ENCODE results near the gene APOBEC4. TPM values are rescaled to one million over a fixed set of nuclear protein-coding genes. Genes with fewer than 3 reads are reported as not detected.

APOBEC4 gene
- total and polyA plus RNA-seq, 2 of the 13 experiments (the other 11 are each of a cell fraction or from before 2014, with no cell fraction given): not detected

GRCh38 chr1:183636334-183636682 lies 16.8 kb downstream of the APOBEC4 start (continued):
- TF ChIP-seq AHDC1 (CRISPR knock-in tag; IDR thresholded peaks at IDR 0.05; ENCODE audit: borderline replicate concordance): 0 out of 2 replicates have a peak, but pooled peaks have one; percentile 50
- TF ChIP-seq, protein P1, sequence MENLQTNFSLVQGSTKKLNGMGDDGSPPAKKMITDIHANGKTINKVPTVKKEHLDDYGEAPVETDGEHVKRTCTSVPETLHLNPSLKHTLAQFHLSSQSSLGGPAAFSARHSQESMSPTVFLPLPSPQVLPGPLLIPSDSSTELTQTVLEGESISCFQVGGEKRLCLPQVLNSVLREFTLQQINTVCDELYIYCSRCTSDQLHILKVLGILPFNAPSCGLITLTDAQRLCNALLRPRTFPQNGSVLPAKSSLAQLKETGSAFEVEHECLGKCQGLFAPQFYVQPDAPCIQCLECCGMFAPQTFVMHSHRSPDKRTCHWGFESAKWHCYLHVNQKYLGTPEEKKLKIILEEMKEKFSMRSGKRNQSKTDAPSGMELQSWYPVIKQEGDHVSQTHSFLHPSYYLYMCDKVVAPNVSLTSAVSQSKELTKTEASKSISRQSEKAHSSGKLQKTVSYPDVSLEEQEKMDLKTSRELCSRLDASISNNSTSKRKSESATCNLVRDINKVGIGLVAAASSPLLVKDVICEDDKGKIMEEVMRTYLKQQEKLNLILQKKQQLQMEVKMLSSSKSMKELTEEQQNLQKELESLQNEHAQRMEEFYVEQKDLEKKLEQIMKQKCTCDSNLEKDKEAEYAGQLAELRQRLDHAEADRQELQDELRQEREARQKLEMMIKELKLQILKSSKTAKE (CRISPR knock-in tag; IDR thresholded peaks at IDR 0.05; ENCODE audit: borderline replicate concordance): 0 out of 2 replicates have a peak, but pooled peaks have one; percentile 7
- 0 out of 2 replicates have a peak, but pooled peaks have one; percentile 20 for TF ChIP-seq HNF4G (IDR thresholded peaks at IDR 0.05; ENCODE audit: borderline replicate concordance, low read depth, low read length)
- TF ChIP-seq HNF4G (CRISPR knock-in tag; IDR thresholded peaks at IDR 0.05; ENCODE audit: borderline replicate concordance, low read depth): peak; percentile 39; the same call in 1 of the 2 replicates
- TF ChIP-seq ATF5 (CRISPR knock-in tag; IDR thresholded peaks at IDR 0.05; ENCODE audit: low read depth): no peak
- peak; percentile 75; the same call in 1 of the 2 replicates for TF ChIP-seq TGIF2 (CRISPR knock-in tag; IDR thresholded peaks at IDR 0.05)
- TF ChIP-seq DPF2 (CRISPR knock-in tag; IDR thresholded peaks at IDR 0.05; ENCODE audit: borderline replicate concordance, low read depth): 0 out of 2 replicates have a peak, but pooled peaks have one; percentile 43
- TF ChIP-seq ZNF589 (CRISPR knock-in tag; conservative IDR thresholded peaks at IDR 0.05): 0 out of 2 replicates have a peak, but pooled peaks have one; percentile 35
- peak; percentile 58; the same call in 1 of the 2 replicates for TF ChIP-seq HIVEP1 (CRISPR knock-in tag; IDR thresholded peaks at IDR 0.05)
- TF ChIP-seq NR2F6 (IDR thresholded peaks at IDR 0.05): peak; percentile 55
- TF ChIP-seq NR2F6 (CRISPR knock-in tag; IDR thresholded peaks at IDR 0.05): 0 out of 2 replicates have a peak, but pooled peaks have one; percentile 46
- no peak for TF ChIP-seq NONO (IDR thresholded peaks at IDR 0.05)
- TF ChIP-seq NONO (CRISPR knock-in tag; conservative IDR thresholded peaks at IDR 0.05): 0 out of 2 replicates have a peak, but pooled peaks have one; percentile 48
